Heart left ventricle (tissue), 13 donors: ENCODE measurements around the gene MIPOL1.
"Not testable (repeated sequence)": the region's sequence is repeated elsewhere in the genome, so short reads cannot be mapped to it uniquely, and the experiment has no call there.

ENCODE experiments used
- POLR2A ChIP-seq, 2 donors: fragments of 450-650 bp; IDR thresholded peaks; one replicate each; pipeline ENCODE4 v1.6.1; 2017; ENCODE audit warnings: antibody characterized with exemption in 2 of 2, mild to moderate bottlenecking in 2 of 2, moderate library complexity in 2 of 2
- TF ChIP-seq, protein P1 (sequence below), 12 donors: fragments of 200-600 bp; sonication (generic) in 4 of 12; IDR thresholded peaks; one replicate each; pipeline versions ENCODE4 v1.5.0 to v1.8.0; 2018 to 2022; ENCODE audit warnings: antibody characterized with exemption in 12 of 12, mild to moderate bottlenecking in 5 of 12
- donor health status: ischemic (EF 13 %, LVEDD 7.1; RV severe dilation, severe dysfunction).
- donor health status: DM: no; HTN: yes; CAD: no.
- donor health status: DM: no; HTN: no; CAD: no.
- donor health status: ischemic (EF 25% LVEDD 6.9; RV normal size, moderate dysfunction).
- donor health status: ischemic (EF 25% LVEDD 5.7; RV mildly dilated, moderate dysfunction).
- donor health status: ischemic (EF 35%, LVEDD 5.7; RV mildly dilated, moderate dysfunction).
- donor health status: nonischemic (EF 11% LVEDD 7.7; RV severe dilation, severe dysfunction).
- donor health status: DM: yes; HTN: yes; CAD: no.
- donor health status: PGD.
- donor health status: ischemic (EF 29% LVEDD 5.4; RV normal size, mild dysfunction).
- donor health status: nonischemic (EF 23%, LVEDD 6.1; RV moderate dilation, normal function).

- TF ChIP-seq, protein P1, sequence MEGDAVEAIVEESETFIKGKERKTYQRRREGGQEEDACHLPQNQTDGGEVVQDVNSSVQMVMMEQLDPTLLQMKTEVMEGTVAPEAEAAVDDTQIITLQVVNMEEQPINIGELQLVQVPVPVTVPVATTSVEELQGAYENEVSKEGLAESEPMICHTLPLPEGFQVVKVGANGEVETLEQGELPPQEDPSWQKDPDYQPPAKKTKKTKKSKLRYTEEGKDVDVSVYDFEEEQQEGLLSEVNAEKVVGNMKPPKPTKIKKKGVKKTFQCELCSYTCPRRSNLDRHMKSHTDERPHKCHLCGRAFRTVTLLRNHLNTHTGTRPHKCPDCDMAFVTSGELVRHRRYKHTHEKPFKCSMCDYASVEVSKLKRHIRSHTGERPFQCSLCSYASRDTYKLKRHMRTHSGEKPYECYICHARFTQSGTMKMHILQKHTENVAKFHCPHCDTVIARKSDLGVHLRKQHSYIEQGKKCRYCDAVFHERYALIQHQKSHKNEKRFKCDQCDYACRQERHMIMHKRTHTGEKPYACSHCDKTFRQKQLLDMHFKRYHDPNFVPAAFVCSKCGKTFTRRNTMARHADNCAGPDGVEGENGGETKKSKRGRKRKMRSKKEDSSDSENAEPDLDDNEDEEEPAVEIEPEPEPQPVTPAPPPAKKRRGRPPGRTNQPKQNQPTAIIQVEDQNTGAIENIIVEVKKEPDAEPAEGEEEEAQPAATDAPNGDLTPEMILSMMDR (IDR thresholded peaks at IDR 0.05) = not testable (repeated sequence)
- TF ChIP-seq POLR2A (IDR thresholded peaks at IDR 0.05) = not testable (repeated sequence)
Measured at GRCh38 chr14:37555596-37555995, 357.9 kb downstream of the MIPOL1 start.
